H1 (cell line): Measurements from ENCODE around the gene CAPN10. TPM values are rescaled to one million over a fixed set of nuclear protein-coding genes. Genes with fewer than 3 reads are reported as not detected.

Source experiments
- ATF3 ChIP-seq: IDR thresholded peaks from 2 replicates; pipeline ENCODE4 v1.6.1; 2011; ENCODE audit warnings: low read depth, mild to moderate bottlenecking, low read length; ENCODE audit not compliant: insufficient read depth
- BACH1 ChIP-seq: IDR thresholded peaks from 2 replicates; pipeline ENCODE4 v1.6.1; 2012; ENCODE audit warnings: low read length, improper control_type of control experiment
- KDM1A ChIP-seq: fragments of 200-600, 300-600 bp; sonication (generic); IDR thresholded peaks from 2 replicates; pipeline ENCODE4 v1.7.1; 2016; ENCODE audit warnings: mild to moderate bottlenecking, low read length, borderline replicate concordance
- NRF1 ChIP-seq: IDR thresholded peaks from 2 replicates; pipeline ENCODE4 v1.6.1; 2011; ENCODE audit warnings: mild to moderate bottlenecking, low read depth, low read length, improper control_type of control experiment
- POLR2A ChIP-seq, 2 experiments: IDR thresholded peaks; 1 replicate in 1 of 2; 2 replicates in 1 of 2; pipeline ENCODE4 v1.6.1; 2011; ENCODE audit warnings: low read depth in 2 of 2, low read length in 2 of 2, mild to moderate bottlenecking in 2 of 2; ENCODE audit errors: control extremely low read depth in 1 of 2
- POLR2AphosphoS5 ChIP-seq: IDR thresholded peaks from 2 replicates; pipeline ENCODE4 v1.6.1; 2011; ENCODE audit warnings: low read depth, low read length
- RNF2 ChIP-seq: fragments of 200-900, 300-1000 bp; sonication (generic); IDR thresholded peaks from 2 replicates; pipeline ENCODE4 v1.7.1; 2016; ENCODE audit warnings: borderline replicate concordance, low read depth, mild to moderate bottlenecking, antibody characterized with exemption, low read length; ENCODE audit not compliant: poor library complexity, severe bottlenecking; ENCODE audit errors: missing control alignments
- SP1 ChIP-seq: IDR thresholded peaks from 2 replicates; pipeline ENCODE4 v1.6.1; 2011; ENCODE audit warnings: low read depth, low read length
- TAF1 ChIP-seq: IDR thresholded peaks from 2 replicates; pipeline ENCODE4 v1.6.1; 2011; ENCODE audit warnings: mild to moderate bottlenecking, low read depth, low read length
- TBP ChIP-seq: IDR thresholded peaks from 2 replicates; pipeline ENCODE4 v1.6.1; 2011; ENCODE audit warnings: low read depth, low read length, improper control_type of control experiment
- USF2 ChIP-seq: IDR thresholded peaks from 2 replicates; pipeline ENCODE4 v1.6.1; 2011; ENCODE audit warnings: low read length, improper control_type of control experiment
- polyA plus RNA-seq, 7 experiments: library from polyadenylated mRNA; depleted of rRNA in 3 of 7; stranded (reverse) in 5 of 7; unstranded in 2 of 7; fragments of >200 nt in 5 of 7; fragments of 200-250 nt in 2 of 7; gene quantifications; 1 replicate in 5 of 7; 2 replicates in 1 of 7; 4 replicates in 1 of 7; pipeline versions ENCODE4 v1.2.1 to v1.2.3, GENCODE V29; 2011 to 2013; ENCODE audit warnings: missing spikeins in 2 of 7, mixed read lengths in 2 of 7
- total RNA-seq: library from RNA; stranded (reverse); fragmentation: NEBNext Ultra II Directional; extraction: Animal tissue kit (Norgen Biotek cat#: 25700); gene quantifications from 2 replicates; pipeline ENCODE4 v1.2.1, GENCODE V29; 2021

CAPN10 gene
- total and polyA plus RNA-seq, 2 of the 8 experiments (the other 6 are each of a cell fraction or from before 2014, with no cell fraction given): 30.7 to 39.8 TPM

GRCh38 chr2:240560084-240560479 is 26.5 kb upstream of the CAPN10 start, which contains the start of gene DUSP28 (continued):
- TF ChIP-seq KDM1A (no peak), TAF1 (peak; percentile 42; the same call in 1 of the 2 replicates), NRF1 (no peak), USF2 (no peak), ATF3 (no peak), SP1 (0 out of 2 replicates have a peak, but pooled peaks have one; percentile 35), BACH1 (0 out of 2 replicates have a peak, but pooled peaks have one; percentile 33), RNF2 (peak; percentile 30), POLR2AphosphoS5 (peak; percentile 15; the same call in 1 of the 2 replicates), POLR2A (IDR thresholded peaks at IDR 0.05; ENCODE audit: control extremely low read depth in 1 of 2, low read depth in 2 of 2, low read length in 2 of 2) (no peak; a peak in 1 of 3 replicates), TBP (0 out of 2 replicates have a peak, but pooled peaks have one; percentile 12)
